Measurements from ENCODE around the gene FCGR1A. TPM values are rescaled to one million over a fixed set of nuclear protein-coding genes. Genes with fewer than 3 reads are reported as not detected.
"Not testable (repeated sequence)": the region's sequence is repeated elsewhere in the genome, so short reads cannot be mapped to it uniquely, and the experiment has no call there.

Gene FCGR1A
- total RNA-seq (2021; fragmentation: NEBNext Ultra II Directional; extraction: Animal tissue kit (Norgen Biotek cat#: 25700)) (not detected in 2 replicates), polyA plus RNA-seq (2011; rRNA removed) (not detected in 2 replicates), polyA minus RNA-seq (2011; rRNA and poly(A)+ RNA removed) (not detected in 2 replicates)
- polyA plus RNA-seq (2011; cell fraction: cytosol; rRNA removed), result not detected
- polyA plus RNA-seq (2011; cell fraction: nucleus; rRNA removed), result not detected
- 0.48 TPM in 1 of 4 replicates, not detected in the others for polyA plus RNA-seq (2012, experiment 1 of 2)
- polyA plus RNA-seq (2012, experiment 2 of 2), result not detected
- polyA plus RNA-seq (2013, experiment 1 of 2), result not detected
- not detected for polyA plus RNA-seq (2013, experiment 2 of 2)
- not detected for polyA minus RNA-seq (2011; cell fraction: cytosol; rRNA and poly(A)+ RNA removed)
- not detected for polyA minus RNA-seq (2011; cell fraction: nucleus; rRNA and poly(A)+ RNA removed)
- long read RNA-seq, experiment 1, result 0 reads
- long read RNA-seq, experiment 2, result 0 reads

- H2AK5ac ChIP-seq (ENCODE audit: low read depth, low read length); H3K56ac ChIP-seq (replicated peaks; ENCODE audit: insufficient read length, low read depth, low read length); H2BK20ac ChIP-seq (ENCODE audit: low read length); H3K18ac ChIP-seq (ENCODE audit: extremely low read depth, low read length); H2AFZ ChIP-seq (ENCODE audit: low read length); H2BK15ac ChIP-seq (ENCODE audit: low read length); H3K23me2 ChIP-seq (ENCODE audit: low read depth, low read length); H3K4ac ChIP-seq (replicated peaks; ENCODE audit: insufficient read length, low read depth, low read length); H3K4me1 ChIP-seq (replicated peaks in 1 of 4; ENCODE audit: control insufficient read depth in 3 of 4, insufficient read depth in 4 of 4, low read length in 3 of 4); H4K8ac ChIP-seq (ENCODE audit: extremely low read depth, insufficient read depth, low read length); DNase-seq (ENCODE audit: low read depth in 1 of 2, low spot score in 2 of 2); H3K27ac ChIP-seq (ENCODE audit: low read depth, low read length); H3K27me3 ChIP-seq (replicated peaks in 1 of 4; ENCODE audit: control insufficient read depth in 3 of 4, extremely low read depth in 1 of 4, insufficient read depth in 3 of 4, low read length in 3 of 4); H4K20me1 ChIP-seq (replicated peaks in 1 of 2; ENCODE audit: control insufficient read depth in 1 of 2, insufficient read depth in 2 of 2, low read length in 2 of 2); H2BK12ac ChIP-seq (ENCODE audit: low read depth, low read length); H2BK120ac ChIP-seq (replicated peaks; ENCODE audit: low read depth, low read length); H3K36me3 ChIP-seq (ENCODE audit: control insufficient read depth in 2 of 4, insufficient read depth in 4 of 4, low read length in 3 of 4); H4K91ac ChIP-seq (replicated peaks; ENCODE audit: insufficient read length, low read length); H3K14ac ChIP-seq (ENCODE audit: insufficient read length); FAIRE-seq; CTCF ChIA-PET (ENCODE audit: partially characterized antibody); H3K4me2 ChIP-seq (ENCODE audit: insufficient read depth in 1 of 2, low read depth in 2 of 2, low read length in 2 of 2); H3K79me2 ChIP-seq (ENCODE audit: control insufficient read depth in 1 of 2, insufficient read depth in 2 of 2, low read length in 2 of 2); H3K79me1 ChIP-seq (ENCODE audit: low read depth, low read length); H4K5ac ChIP-seq (ENCODE audit: insufficient read length, low read depth, low read length); H2BK5ac ChIP-seq (ENCODE audit: low read depth, low read length); H3K4me3 ChIP-seq (ENCODE audit: extremely low read depth in 1 of 4, insufficient read depth in 2 of 4, low read depth in 3 of 4, low read length in 4 of 4); H3K9me3 ChIP-seq (ENCODE audit: insufficient read depth in 2 of 2, low read depth in 1 of 2, low read length in 1 of 2); POLR2A ChIA-PET (ENCODE audit: partially characterized antibody); H3K9ac ChIP-seq (replicated peaks in 1 of 4; ENCODE audit: extremely low read depth in 1 of 4, low read depth in 3 of 4, low read length in 3 of 4); H3K23ac ChIP-seq (ENCODE audit: insufficient read length): not testable (repeated sequence)
- 60% methylated on average over 2 of the region's 2 CpGs; no CpG with 5 or more reads in 1 of the 2 experiments for WGBS, 2 experiments (ENCODE audit: extremely low coverage in 1 of 2, insufficient coverage in 1 of 2, insufficient read length in 1 of 2, insufficient replicate concordance in 2 of 2, low coverage in 1 of 2, low lambda C conversion rate in 2 of 2, missing lambda C conversion rate in 1 of 2)
Measured at GRCh38 chr1:149782600-149782999, at the start of gene FCGR1A. FCGR1A (plus strand) TSS chr1:149782694; CDS start chr1:149782744, 50 bp downstream.

DNA sequence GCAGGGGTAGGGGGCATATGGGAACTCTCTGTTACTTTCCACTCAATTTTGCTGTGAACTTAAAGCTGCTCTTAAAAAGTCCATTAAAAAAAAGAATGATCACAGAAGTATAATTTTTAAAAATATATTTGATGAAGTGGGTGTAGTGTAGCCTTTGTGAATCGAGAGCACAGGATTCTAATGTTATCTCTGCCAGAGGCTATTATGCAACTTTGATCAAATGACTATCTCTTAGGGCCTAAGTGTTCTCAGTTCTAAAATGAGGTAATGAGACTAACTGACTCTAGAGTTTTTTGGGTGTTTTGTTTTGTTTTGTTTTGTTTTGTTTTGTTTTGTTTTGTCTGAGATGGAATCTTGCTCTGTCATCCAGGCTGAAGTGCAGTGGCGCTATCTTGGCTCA, 49.7 kb upstream of the FCGR1A start:
- H3K4me2 ChIP-seq (ENCODE audit: insufficient read depth in 1 of 2, low read depth in 2 of 2, low read length in 2 of 2); H4K5ac ChIP-seq (ENCODE audit: insufficient read length, low read depth, low read length); H3K14ac ChIP-seq (ENCODE audit: insufficient read length); H3K79me1 ChIP-seq (ENCODE audit: low read depth, low read length); H3K4me3 ChIP-seq (ENCODE audit: extremely low read depth in 1 of 4, insufficient read depth in 2 of 4, low read depth in 3 of 4, low read length in 4 of 4); H2BK120ac ChIP-seq (replicated peaks; ENCODE audit: low read depth, low read length); DNase-seq (ENCODE audit: low read depth in 1 of 2, low spot score in 2 of 2); H3K23me2 ChIP-seq (ENCODE audit: low read depth, low read length); H4K8ac ChIP-seq (ENCODE audit: extremely low read depth, insufficient read depth, low read length); H2AK5ac ChIP-seq (ENCODE audit: low read depth, low read length); FAIRE-seq; H3K36me3 ChIP-seq (ENCODE audit: control insufficient read depth in 2 of 4, insufficient read depth in 4 of 4, low read length in 3 of 4); H3K4me1 ChIP-seq (replicated peaks in 1 of 4; ENCODE audit: control insufficient read depth in 3 of 4, insufficient read depth in 4 of 4, low read length in 3 of 4); H3K27me3 ChIP-seq (replicated peaks in 1 of 4; ENCODE audit: control insufficient read depth in 3 of 4, extremely low read depth in 1 of 4, insufficient read depth in 3 of 4, low read length in 3 of 4); H2BK15ac ChIP-seq (ENCODE audit: low read length); H3K23ac ChIP-seq (ENCODE audit: insufficient read length); H3K56ac ChIP-seq (replicated peaks; ENCODE audit: insufficient read length, low read depth, low read length); H3K18ac ChIP-seq (ENCODE audit: extremely low read depth, low read length); H3K27ac ChIP-seq (ENCODE audit: low read depth, low read length); H2BK20ac ChIP-seq (ENCODE audit: low read length); H3K9me3 ChIP-seq (ENCODE audit: insufficient read depth in 2 of 2, low read depth in 1 of 2, low read length in 1 of 2); H3K4ac ChIP-seq (replicated peaks; ENCODE audit: insufficient read length, low read depth, low read length); H3K9ac ChIP-seq (replicated peaks in 1 of 4; ENCODE audit: extremely low read depth in 1 of 4, low read depth in 3 of 4, low read length in 3 of 4); CTCF ChIA-PET (ENCODE audit: partially characterized antibody); H2BK12ac ChIP-seq (ENCODE audit: low read depth, low read length); H2AFZ ChIP-seq (ENCODE audit: low read length); H3K79me2 ChIP-seq (ENCODE audit: control insufficient read depth in 1 of 2, insufficient read depth in 2 of 2, low read length in 2 of 2); H4K91ac ChIP-seq (replicated peaks; ENCODE audit: insufficient read length, low read length); POLR2A ChIA-PET (ENCODE audit: partially characterized antibody); H2BK5ac ChIP-seq (ENCODE audit: low read depth, low read length); H4K20me1 ChIP-seq (replicated peaks in 1 of 2; ENCODE audit: control insufficient read depth in 1 of 2, insufficient read depth in 2 of 2, low read length in 2 of 2): not testable (repeated sequence)
- 88% methylated on average over 1 of the region's 2 CpGs; no CpG with 5 or more reads in 1 of the 2 experiments for WGBS, 2 experiments (ENCODE audit: extremely low coverage in 1 of 2, insufficient coverage in 1 of 2, insufficient read length in 1 of 2, insufficient replicate concordance in 2 of 2, low coverage in 1 of 2, low lambda C conversion rate in 2 of 2, missing lambda C conversion rate in 1 of 2)
